Body of pancreas (tissue), 4 donors: Measurements from ENCODE around the gene DTD2.

Experiments used
- POLR2A ChIP-seq, 3 donors: fragments of 450-650 bp; IDR thresholded peaks; one replicate each; pipeline ENCODE4 v1.6.1; 2016; ENCODE audit warnings: antibody characterized with exemption in 3 of 3, mild to moderate bottlenecking in 2 of 3
- TF ChIP-seq, protein P1 (sequence below), 7 experiments: fragments of 450-650 bp in 4 of 7; fragments of 200-600 bp in 3 of 7; sonication (generic) in 3 of 7; IDR thresholded peaks; one replicate each; pipeline ENCODE4 v1.5.1; 2016 to 2019; ENCODE audit warnings: antibody characterized with exemption in 7 of 7

DNA sequence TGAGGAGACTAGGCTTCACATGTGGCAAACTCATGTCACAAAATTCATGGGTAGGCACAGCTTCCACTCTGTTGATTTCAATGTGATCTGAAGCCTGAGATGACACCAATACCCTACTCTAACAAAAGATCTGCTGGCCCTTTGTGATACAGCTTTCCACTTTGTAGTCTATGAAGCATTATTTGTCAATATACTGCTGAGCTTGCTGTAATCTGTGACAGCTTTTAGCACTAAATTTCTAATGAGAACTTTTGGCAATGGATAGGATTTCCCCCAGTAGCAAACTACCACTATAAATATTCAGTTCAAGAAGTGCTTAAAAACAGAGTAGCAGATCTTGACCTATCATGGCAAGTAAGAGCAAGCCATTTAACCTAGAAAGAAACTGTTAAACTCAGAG lies 31.4 kb downstream of the DTD2 start:
- TF ChIP-seq, protein P1, sequence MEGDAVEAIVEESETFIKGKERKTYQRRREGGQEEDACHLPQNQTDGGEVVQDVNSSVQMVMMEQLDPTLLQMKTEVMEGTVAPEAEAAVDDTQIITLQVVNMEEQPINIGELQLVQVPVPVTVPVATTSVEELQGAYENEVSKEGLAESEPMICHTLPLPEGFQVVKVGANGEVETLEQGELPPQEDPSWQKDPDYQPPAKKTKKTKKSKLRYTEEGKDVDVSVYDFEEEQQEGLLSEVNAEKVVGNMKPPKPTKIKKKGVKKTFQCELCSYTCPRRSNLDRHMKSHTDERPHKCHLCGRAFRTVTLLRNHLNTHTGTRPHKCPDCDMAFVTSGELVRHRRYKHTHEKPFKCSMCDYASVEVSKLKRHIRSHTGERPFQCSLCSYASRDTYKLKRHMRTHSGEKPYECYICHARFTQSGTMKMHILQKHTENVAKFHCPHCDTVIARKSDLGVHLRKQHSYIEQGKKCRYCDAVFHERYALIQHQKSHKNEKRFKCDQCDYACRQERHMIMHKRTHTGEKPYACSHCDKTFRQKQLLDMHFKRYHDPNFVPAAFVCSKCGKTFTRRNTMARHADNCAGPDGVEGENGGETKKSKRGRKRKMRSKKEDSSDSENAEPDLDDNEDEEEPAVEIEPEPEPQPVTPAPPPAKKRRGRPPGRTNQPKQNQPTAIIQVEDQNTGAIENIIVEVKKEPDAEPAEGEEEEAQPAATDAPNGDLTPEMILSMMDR (IDR thresholded peaks at IDR 0.05) = no peak
- no peak for TF ChIP-seq POLR2A (IDR thresholded peaks at IDR 0.05)
